HL-60 (cell line): Measurements from ENCODE around the gene EP400.

ENCODE experiments used
- GABPA ChIP-seq: IDR thresholded peaks from 2 replicates; pipeline ENCODE4 v1.6.1; 2012; ENCODE audit warnings: low read depth
- POLR2AphosphoS5 ChIP-seq: IDR thresholded peaks from 2 replicates; pipeline ENCODE4 v1.6.1; 2012; ENCODE audit warnings: low read depth
- SPI1 ChIP-seq: IDR thresholded peaks from 2 replicates; pipeline ENCODE4 v1.6.1; 2012; ENCODE audit warnings: low read depth, mild to moderate bottlenecking, borderline replicate concordance
- TF ChIP-seq, protein P1 (sequence below): IDR thresholded peaks from one replicate; pipeline ENCODE4 v1.5.1; 2011; ENCODE audit warnings: low read length, control low read depth, inconsistent platforms; ENCODE audit not compliant: insufficient read depth
- TF ChIP-seq, protein P2 (sequence below): IDR thresholded peaks from 2 replicates; pipeline ENCODE4 v1.6.1; 2012; ENCODE audit warnings: low read depth; ENCODE audit not compliant: insufficient replicate concordance

DNA sequence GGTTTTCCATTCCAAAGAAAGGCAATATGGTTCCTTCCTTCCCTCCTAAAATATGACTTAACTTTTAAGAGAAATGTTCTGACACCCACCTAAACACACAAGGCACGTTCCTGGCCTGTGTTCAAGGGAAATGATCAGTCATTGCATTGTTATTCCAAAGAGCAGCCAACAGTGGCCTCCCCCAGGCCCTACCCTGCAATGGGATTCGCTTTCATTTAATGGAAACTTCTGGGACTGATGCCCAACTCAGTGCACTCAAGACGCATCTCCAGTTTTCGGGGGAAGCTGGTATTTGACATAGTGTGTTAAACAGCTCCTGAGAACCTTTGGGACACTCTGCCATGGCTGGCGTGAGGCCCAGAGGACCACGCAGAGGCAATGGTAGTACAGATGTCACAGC is 128.4 kb downstream of the EP400 start:
- TF ChIP-seq, protein P1, sequence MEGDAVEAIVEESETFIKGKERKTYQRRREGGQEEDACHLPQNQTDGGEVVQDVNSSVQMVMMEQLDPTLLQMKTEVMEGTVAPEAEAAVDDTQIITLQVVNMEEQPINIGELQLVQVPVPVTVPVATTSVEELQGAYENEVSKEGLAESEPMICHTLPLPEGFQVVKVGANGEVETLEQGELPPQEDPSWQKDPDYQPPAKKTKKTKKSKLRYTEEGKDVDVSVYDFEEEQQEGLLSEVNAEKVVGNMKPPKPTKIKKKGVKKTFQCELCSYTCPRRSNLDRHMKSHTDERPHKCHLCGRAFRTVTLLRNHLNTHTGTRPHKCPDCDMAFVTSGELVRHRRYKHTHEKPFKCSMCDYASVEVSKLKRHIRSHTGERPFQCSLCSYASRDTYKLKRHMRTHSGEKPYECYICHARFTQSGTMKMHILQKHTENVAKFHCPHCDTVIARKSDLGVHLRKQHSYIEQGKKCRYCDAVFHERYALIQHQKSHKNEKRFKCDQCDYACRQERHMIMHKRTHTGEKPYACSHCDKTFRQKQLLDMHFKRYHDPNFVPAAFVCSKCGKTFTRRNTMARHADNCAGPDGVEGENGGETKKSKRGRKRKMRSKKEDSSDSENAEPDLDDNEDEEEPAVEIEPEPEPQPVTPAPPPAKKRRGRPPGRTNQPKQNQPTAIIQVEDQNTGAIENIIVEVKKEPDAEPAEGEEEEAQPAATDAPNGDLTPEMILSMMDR: no peak
- TF ChIP-seq POLR2AphosphoS5: no peak
- TF ChIP-seq, protein P2, sequence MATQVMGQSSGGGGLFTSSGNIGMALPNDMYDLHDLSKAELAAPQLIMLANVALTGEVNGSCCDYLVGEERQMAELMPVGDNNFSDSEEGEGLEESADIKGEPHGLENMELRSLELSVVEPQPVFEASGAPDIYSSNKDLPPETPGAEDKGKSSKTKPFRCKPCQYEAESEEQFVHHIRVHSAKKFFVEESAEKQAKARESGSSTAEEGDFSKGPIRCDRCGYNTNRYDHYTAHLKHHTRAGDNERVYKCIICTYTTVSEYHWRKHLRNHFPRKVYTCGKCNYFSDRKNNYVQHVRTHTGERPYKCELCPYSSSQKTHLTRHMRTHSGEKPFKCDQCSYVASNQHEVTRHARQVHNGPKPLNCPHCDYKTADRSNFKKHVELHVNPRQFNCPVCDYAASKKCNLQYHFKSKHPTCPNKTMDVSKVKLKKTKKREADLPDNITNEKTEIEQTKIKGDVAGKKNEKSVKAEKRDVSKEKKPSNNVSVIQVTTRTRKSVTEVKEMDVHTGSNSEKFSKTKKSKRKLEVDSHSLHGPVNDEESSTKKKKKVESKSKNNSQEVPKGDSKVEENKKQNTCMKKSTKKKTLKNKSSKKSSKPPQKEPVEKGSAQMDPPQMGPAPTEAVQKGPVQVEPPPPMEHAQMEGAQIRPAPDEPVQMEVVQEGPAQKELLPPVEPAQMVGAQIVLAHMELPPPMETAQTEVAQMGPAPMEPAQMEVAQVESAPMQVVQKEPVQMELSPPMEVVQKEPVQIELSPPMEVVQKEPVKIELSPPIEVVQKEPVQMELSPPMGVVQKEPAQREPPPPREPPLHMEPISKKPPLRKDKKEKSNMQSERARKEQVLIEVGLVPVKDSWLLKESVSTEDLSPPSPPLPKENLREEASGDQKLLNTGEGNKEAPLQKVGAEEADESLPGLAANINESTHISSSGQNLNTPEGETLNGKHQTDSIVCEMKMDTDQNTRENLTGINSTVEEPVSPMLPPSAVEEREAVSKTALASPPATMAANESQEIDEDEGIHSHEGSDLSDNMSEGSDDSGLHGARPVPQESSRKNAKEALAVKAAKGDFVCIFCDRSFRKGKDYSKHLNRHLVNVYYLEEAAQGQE: no peak
- TF ChIP-seq SPI1: no peak
- no peak for TF ChIP-seq GABPA
